Lung microvascular endothelial cell (primary cell): ENCODE results near the gene STARD13. TPM values are rescaled to one million over a fixed set of nuclear protein-coding genes. Genes with fewer than 3 reads are reported as not detected.
A peak's percentile ranks its signal among the peaks of the same experiment; 100 is the strongest.

Experiments used
- DNase-seq, 2 donors: peaks; one replicate each; pipeline versions ENCODE4 v3.0.0 to v3.0.0-alpha.2; 2010; ENCODE audit warnings: low read depth in 2 of 2
- total RNA-seq: library from RNA; depleted of rRNA; stranded (reverse); fragments of >200 nt; gene quantifications from 2 replicates; pipeline ENCODE4 v1.2.1, GENCODE V29; 2014

The STARD13 gene
- 16.3 and 23.6 TPM in 2 replicates for total RNA-seq

- peak; percentile 96 to 98 for DNase-seq
These were observed at the start of gene STARD13 for GRCh38 chr13:33285420-33286124. TSS of gene STARD13 (minus strand) at chr13:33285755. CDS start at chr13:33285638, 117 bp downstream.

- DNase-seq, result peak in 1 of 2 donors; percentile 82
These were observed 49.3 kb upstream of the STARD13 start for GRCh38 chr13:33334831-33335230.

- no peak for DNase-seq
These were observed 46.4 kb upstream of the STARD13 start for GRCh38 chr13:33331962-33332361.

- DNase-seq, result no peak
These were observed 44.9 kb upstream of the STARD13 start for GRCh38 chr13:33330483-33330882.

GRCh38 chr13:33328701-33329100, 43.1 kb upstream of the STARD13 start:
- no peak for DNase-seq

- no peak for DNase-seq
These were observed 41.2 kb upstream of the STARD13 start for GRCh38 chr13:33326723-33327122.

GRCh38 chr13:33326246-33326645, 40.7 kb upstream of the STARD13 start:
- peak in 1 of 2 donors; percentile 11 for DNase-seq

GRCh38 chr13:33323801-33324510, 38.4 kb upstream of the STARD13 start:
- DNase-seq, result no peak

- no peak for DNase-seq
These were observed 37.6 kb upstream of the STARD13 start for GRCh38 chr13:33322965-33323668.

- DNase-seq, result no peak
These were observed 36.9 kb upstream of the STARD13 start for GRCh38 chr13:33322543-33322809.

- DNase-seq, result no peak
These were observed 36.4 kb upstream of the STARD13 start for GRCh38 chr13:33321686-33322542.

- DNase-seq, result no peak
These were observed 34.3 kb upstream of the STARD13 start for GRCh38 chr13:33319859-33320258.

- no peak for DNase-seq
These were observed 33.2 kb upstream of the STARD13 start for GRCh38 chr13:33318744-33319143.

- DNase-seq, result no peak
These were observed 32.5 kb upstream of the STARD13 start for GRCh38 chr13:33318037-33318436.

- DNase-seq, result no peak
These were observed 31.3 kb upstream of the STARD13 start for GRCh38 chr13:33316890-33317289.

GRCh38 chr13:33313504-33313903, 27.9 kb upstream of the STARD13 start:
- no peak for DNase-seq

- no peak for DNase-seq
These were observed 27.3 kb upstream of the STARD13 start for GRCh38 chr13:33312861-33313212.

GRCh38 chr13:33312150-33312860, 26.8 kb upstream of the STARD13 start:
- peak; percentile 49 to 51 for DNase-seq

GRCh38 chr13:33311040-33311439, 25.5 kb upstream of the STARD13 start:
- DNase-seq, result no peak

- DNase-seq, result no peak
These were observed 24.9 kb upstream of the STARD13 start for GRCh38 chr13:33310245-33311038.
